ENCODE data around the gene ARFGAP1.

DNA sequence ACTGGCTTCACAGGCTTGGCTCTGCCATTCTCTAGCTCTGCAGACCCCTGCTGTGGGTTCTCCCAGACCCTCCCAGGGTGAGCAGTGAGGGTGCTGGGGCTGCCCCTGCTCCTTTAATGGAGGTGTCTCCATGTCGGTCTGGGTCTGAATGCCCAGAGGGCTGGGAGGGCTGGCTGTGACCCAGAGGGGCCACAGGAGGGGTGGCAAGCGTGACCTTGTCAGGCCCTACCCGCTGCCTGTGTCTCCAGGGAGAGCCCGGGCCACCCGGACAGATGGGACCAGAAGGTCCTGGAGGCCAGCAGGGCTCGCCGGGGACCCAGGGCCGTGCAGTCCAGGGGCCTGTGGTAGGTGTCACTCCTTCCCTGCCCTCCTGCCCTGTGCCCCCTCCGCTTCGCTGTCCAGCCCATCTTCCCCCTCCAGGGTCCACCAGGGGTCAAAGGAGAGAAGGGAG, 52.4 kb downstream of the ARFGAP1 start:
- TF ChIP-seq, protein P1, sequence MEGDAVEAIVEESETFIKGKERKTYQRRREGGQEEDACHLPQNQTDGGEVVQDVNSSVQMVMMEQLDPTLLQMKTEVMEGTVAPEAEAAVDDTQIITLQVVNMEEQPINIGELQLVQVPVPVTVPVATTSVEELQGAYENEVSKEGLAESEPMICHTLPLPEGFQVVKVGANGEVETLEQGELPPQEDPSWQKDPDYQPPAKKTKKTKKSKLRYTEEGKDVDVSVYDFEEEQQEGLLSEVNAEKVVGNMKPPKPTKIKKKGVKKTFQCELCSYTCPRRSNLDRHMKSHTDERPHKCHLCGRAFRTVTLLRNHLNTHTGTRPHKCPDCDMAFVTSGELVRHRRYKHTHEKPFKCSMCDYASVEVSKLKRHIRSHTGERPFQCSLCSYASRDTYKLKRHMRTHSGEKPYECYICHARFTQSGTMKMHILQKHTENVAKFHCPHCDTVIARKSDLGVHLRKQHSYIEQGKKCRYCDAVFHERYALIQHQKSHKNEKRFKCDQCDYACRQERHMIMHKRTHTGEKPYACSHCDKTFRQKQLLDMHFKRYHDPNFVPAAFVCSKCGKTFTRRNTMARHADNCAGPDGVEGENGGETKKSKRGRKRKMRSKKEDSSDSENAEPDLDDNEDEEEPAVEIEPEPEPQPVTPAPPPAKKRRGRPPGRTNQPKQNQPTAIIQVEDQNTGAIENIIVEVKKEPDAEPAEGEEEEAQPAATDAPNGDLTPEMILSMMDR (IDR thresholded peaks at IDR 0.05) = no peak
- TF ChIP-seq POLR2A (IDR thresholded peaks at IDR 0.05) = no peak

Measured in lower leg skin (tissue), 3 donors.